ENCODE results near the gene LRRK1. TPM values are rescaled to one million over a fixed set of nuclear protein-coding genes. Genes with fewer than 3 reads are reported as not detected.

Gene LRRK1
- total RNA-seq, 1 donor from 2014 or later: 2.3 TPM

DNA sequence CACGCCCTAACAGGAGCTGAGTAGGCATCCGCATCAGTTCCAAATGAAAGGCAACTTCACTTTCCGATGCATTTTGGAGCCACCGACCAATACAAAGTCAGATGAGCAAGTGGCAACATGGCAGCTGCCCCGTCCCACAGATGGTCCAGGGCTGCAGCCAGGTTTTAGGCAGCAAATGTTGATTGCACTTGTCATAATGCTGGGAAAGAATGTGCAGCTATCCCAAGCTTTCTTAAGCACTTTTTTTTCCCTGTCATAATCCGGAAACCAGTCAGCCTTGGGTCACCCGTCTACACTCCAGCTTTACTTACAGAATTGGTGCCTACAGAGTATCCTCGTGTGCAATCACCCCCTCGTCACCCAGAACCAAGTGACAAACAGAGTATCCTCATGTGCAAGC lies 185.0 kb downstream of the LRRK1 start:
- DNase-seq (ENCODE audit: low spot score) (no peak), ATAC-seq (no peak)

DNA sequence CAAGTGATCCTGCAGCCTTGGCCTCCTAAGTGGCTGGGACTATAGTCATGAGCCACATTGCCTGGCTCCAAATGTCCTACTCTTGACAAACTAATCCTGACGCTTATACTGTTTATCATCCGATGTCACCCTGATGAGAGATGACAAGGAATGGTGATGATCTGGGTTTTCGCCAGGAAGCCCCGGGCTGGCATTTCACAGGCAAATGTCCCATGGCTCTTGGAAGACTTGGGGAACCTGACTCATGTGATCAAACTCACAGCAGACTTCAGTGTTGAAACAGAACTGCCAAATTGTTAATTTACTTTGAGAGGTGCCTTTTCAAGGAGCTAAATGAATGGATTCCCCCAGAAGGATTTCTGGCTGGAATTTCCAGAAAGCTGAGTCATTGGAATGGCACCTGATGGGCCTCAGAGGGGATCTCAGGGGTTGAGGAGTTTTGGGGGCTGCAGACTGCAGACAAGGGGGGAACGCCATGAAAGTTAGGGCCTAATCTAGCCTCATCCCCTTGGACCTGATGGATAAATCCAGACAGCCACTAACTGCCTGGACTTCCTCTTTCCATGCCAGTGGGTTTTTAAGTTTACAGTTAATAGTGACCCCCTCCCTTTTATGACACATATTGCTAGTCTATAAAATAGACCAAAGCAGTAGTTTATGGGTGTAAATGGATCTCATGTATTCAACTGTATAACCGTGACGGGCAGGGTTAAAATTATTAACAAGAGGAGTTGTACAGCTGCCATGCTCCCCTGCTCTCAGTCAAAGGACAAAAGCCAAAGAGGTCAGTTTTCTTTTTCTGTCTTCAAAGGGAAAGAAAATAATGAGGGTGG lies 186.1 kb downstream of the LRRK1 start:
- ATAC-seq (no peak), DNase-seq (ENCODE audit: low spot score) (no peak)

DNA sequence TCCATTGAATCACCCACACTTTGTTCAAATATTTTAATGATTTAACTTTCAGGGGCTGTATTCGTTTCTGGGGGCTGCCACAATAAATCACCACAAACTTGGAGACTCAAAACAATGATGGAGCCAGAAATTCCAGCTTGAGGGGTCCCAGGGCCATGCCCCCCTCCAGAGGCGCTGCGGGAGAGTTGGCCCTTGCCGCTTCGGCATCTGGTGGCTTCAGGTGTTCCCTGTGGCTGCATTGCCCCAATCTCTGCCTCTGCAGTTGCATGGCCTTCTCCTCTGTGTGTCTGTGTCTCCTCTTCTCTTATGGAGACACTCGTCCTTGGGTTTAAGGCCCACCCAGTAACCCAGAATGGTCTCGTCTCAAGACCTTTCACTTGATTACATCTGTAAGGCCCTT lies 187.9 kb downstream of the LRRK1 start:
- ATAC-seq (no peak), DNase-seq (ENCODE audit: low spot score) (no peak)

DNA sequence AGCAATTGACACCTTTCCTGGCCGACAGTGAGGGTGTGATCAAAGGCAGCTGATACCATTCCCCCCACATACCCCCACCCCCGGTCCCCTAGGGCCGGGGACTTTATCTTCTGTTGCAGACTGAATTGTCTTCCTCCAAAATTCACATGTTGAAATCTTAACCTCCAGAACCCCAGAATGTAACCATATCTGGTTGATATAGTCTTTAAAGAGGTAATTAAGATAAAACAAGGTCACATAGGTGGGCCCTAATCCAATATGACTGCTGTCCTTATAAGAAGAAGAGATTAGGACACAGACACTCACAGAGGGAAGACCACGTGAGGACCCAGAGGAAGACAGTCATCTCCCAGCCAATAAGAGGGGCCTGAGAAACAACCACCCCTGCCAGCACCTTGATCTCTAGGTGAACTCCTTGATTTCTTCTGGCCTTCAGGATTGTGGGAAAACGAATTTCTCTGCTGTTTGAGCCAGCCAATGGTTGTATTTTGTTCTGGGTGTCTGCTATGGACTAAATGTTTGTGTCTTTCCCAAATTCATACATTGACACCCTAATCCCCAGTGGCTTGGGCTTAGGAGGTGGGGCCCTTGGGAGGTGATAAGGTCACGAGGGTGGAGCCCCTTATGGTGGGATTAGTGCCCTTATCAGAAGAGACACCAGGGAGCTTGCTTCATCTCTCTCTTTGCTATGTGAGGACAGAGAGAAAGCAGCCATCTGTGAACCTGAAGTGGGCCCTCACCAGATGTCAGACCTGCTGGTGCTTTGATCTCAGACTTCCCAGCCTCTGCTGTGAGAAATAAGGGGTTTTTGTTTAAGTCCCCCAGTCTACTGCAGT lies 188.7 kb downstream of the LRRK1 start:
- DNase-seq (ENCODE audit: low spot score) (no peak), ATAC-seq (no peak)

DNA sequence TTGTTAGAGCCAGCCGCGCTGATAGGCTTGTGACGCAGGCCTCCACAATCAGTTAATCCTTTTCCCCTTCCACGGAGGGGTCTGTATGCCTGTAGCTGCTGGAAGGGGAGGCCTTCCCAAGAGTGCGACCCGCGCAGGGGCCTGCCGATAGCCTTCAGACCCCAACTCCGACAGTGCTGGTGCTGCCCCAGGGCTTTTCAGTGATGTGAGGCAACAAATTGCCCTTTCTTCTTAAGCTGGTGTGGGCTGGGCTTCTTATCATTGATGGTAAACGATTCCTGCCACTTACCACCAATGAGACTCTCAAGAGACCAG lies 189.3 kb downstream of the LRRK1 start:
- ATAC-seq: no peak
- DNase-seq (ENCODE audit: low spot score): no peak

DNA sequence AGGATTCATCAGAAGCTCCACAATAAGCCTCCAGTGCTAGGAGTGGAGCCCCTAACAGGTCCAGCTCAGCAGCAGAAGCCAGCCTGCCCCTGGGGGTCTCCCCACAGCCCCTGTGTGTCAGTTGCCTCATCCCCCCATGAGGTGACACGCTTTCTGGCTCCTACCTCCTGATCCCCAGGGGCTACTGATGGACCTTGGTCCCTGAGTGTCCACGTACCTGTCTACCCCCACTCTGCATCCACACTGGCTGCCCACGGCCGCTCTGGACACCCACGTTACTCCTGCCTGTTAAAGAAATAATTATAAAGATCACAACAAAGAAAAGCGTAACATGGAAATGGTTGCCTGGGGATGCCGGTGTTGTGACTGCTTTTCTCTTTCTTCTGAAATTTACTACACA lies 189.6 kb downstream of the LRRK1 start:
- no peak for ATAC-seq

DNA sequence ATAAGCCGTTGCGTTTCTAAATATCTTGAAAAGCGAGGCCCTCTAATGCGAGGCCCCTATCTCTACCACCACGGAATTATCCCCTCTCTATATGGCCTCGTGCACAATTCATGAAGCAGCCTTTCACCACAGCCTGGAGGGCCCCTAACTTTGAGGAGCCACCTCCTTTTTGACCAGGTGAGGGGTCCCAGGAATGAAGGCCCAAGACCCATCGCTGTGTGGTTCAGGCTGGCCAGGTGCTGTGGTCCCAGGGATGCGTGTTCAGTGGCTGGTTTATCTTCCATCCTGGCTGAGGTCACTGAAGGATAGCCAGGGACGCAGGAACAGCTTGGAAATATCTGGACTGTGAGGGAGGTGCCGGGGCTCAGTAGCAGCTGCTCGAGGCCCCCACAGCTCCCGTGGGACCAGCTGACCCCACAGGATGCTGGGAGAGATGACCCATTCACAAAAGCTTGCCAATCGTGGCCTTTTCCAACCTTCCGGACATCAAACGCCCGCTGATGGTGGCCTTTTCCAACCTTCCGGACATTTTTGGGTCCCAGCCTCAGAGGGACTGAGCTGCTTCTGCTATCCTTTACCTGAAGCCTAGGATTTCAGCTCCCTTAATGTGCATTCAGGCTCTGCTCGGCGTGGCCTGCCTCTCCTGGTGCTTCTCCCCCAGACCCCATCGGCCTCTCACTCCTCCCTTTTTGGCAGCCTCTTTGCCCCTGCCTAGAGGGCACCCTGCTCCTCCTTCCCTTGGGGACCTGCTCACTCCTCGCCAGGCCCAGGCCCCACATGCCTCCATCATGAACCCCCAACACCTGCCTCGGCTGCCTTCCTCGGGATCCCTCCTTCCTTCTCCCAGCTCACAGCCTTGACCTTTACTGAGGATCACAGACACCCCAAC lies 191.8 kb downstream of the LRRK1 start:
- no peak for ATAC-seq
- DNase-seq (ENCODE audit: low spot score): no peak

More for the DNA sequence above, 189.6 kb downstream of the LRRK1 start:
- DNase-seq (ENCODE audit: low spot score): no peak

DNA sequence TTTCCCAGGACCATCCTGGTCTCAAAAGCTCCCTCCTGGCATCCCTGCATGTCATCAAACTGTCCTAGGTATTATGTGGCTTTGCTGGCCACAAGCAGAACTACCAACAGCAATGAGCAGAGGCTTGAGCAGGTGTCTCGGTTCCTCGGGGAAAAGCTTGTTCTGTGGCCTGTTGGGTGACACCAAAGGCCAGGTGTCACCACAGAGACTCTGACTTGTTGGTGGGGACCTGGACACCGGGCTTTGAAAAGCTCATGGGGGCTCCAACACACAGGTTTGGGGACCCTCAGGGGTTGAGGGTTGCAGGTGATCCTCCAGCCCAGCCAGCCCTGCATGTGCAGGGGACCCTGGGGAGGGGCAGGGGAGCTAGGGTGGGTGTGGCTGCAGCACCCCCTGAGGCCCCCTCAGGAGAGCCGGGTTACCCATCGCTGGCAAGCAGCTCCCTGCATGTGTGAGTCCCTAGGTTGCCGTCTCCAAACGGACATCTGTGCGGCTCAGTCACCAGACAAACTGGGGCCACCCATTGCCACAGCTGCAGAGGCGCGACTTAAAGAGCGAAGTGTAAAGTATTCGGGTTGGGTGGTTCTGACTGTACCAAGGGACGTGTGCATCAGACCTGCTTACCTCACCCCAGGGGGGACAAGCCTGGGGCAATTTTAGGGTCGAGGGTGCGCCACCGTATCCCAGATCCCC lies 192.6 kb downstream of the LRRK1 start:
- ATAC-seq (no peak), DNase-seq (ENCODE audit: low spot score) (no peak)

DNA sequence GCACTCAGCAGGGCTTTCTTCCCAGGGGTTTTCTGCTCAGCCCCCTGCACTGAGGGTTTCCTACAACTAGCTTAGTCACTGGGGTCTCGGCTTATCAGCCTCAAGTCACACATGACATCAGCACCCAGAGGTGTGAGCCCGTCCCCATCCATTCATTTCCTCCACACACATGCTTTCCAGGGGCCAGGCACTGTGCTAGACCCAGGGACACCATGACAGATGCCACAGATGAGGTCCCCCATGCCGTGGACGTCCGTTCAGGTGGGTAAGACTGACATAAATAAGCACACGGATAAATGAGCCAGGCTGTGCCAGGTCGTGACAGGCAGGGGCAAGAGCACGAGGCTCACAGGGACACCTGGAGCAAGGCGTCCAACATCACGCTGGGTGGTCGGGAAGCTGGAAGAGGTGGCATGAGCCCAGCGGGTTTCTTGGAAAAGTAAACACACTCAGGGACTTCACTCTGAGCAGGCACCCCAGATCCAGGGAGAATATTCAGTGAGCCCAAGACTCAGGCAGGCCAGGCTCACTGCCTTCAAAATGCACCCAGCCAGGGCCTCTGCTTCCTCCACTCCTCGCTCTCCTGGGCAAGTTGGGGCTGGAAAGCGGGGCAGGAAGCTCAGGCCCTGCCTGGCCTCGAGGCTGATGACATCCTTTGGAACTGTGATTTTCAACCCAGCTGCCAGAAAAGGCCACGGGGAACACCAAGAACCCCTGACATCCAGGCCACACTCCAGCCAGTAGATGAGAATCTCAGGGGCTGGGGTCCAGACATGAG lies 193.4 kb downstream of the LRRK1 start:
- DNase-seq (ENCODE audit: low spot score) (no peak), ATAC-seq (no peak)

DNA sequence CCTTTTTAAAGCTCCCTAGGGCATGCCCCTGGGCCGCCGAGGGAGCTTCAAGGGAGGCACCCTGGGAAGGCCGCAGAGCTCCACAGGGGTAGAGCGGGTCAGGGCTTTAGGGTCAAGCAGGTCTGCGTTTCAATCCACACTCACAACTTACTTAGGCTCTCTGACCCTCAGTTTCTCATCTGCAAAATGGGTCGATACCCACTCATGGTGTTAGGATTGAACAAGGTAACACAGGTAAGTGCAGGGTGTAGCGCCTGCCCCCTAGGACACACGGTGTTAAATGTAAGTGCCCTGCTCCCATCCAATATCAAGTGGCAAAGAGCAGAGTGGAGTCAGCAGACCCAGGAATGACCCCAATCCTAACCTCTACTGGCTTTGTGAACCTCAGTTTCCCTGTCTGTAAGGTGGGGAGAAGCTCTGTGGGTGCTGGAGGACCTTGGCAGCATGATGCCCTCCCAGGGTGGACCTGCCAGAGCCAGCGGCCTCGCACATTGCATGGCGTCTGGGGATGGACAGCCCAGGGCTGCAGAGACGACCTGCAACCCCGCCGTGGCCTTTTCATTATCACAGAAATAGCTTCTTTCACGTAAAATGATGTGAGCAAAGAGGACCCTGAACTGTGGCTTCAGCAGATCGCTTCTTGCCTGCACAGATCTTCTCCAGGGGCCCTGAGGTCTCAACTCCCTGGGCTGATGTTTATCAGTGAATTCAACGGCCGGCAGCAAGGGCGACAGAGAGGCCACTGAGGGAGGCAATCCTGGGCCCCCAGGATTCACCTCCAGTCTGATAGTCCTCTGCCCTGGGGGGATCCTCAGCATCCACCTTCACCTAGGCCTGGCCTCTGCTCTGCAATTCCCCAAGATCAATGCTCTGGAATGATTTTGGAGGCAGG lies 194.2 kb downstream of the LRRK1 start:
- no peak for ATAC-seq
- DNase-seq (ENCODE audit: low spot score): no peak

DNA sequence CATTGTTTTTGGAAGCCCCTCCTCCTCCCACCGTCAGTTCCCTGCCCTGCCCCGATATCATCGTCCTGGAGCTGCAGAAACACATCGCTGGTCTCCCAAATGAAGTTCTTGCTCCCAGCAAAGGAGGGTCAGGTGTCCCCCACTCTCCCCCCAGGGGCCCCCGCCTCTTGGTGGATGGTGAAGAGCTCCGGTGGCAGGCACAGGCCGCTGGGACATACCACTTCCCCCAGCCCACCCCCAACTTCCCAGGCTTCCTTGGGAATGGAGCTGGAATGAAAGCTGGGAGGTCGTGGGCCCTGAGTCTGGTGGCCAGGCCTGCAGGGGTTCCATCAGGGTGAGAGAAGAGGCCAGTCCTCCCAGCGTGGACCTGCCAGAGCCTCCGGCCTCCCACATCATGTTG lies 195.0 kb downstream of the LRRK1 start:
- ATAC-seq (no peak), DNase-seq (ENCODE audit: low spot score) (no peak)

DNA sequence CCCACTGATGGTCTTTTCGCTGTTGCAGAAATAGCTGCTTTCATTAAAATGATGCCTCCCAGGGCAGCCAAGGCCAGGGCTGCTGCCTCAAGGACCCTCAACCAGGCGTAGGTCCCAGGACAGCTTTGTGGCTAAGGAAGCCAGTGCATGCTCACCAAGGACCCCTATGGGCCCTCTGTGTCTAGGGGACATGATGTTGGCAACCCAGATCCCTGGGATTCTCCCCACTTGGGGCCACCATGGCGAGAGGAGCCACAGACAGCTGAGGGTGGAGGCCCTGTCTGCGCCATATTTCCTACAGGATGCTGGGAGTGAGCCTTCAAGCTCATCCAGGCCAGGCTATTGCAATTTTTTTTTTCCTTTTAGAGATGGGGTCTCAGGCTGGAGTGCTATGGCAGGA lies 195.5 kb downstream of the LRRK1 start:
- ATAC-seq: no peak
- no peak for DNase-seq (ENCODE audit: low spot score)

DNA sequence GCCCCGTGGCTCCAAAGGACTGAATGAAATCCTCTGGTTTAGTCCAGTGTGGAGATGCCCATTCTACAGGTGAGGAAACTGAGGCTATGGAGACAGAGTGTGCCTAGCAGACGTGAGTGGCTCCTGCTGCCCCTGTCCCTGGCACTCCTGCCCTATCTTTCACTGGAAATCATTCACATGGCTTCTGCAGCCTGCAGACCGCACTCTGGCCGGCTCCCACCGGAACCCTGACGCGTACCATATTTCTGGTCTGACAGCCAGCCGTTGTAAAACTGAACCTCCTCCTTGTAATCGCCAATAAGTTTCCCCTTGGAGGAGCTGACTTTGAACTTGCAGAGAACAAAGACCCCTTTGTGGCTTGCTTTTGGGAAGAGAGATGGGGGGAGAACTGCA lies 196.2 kb downstream of the LRRK1 start:
- ATAC-seq: no peak

DNA sequence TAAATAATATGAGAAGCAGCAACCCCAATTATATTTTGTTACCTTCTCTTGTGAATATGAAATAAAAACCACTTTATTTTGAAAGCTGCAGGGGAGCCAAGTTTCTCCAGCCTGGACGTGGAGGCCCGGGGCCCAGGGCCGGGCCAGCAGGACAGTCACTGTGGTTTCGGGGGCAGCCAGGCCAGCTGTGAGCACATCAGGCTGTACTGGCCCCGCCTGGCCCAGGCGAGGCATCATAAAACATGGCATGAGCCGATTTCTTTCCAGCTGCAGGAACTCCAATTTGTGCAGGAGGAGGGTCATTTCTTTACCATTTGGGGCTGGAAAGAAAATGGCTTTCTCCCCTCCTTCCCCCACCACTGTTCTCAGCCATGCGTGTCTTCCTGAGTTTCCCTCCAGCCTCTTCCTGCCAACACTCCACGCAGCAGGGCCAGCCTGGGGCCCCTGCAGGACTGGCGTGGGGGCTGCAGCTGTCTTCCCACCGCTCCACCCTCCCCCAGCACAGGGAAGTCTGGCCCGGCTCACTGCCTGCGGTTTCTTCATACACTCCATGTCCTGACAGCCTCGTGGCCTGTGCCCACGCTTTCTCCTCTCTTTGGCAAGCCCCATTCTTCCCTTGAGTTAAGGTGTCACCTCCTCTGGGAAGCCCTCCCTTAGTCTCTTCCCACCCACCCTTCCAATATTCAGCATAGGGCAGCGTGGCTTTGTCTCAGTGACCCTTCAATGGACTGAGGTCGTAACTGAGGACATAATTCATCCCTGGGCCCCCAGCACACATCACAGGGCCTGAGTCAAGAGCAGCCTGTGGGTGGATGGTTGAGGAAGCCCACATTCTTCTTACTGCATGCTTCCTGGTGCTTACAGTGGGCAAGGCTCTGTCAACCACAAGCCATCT lies 196.9 kb downstream of the LRRK1 start:
- DNase-seq (ENCODE audit: low spot score) (no peak), ATAC-seq (no peak)

More for the DNA sequence above, 196.2 kb downstream of the LRRK1 start:
- no peak for DNase-seq (ENCODE audit: low spot score)

DNA sequence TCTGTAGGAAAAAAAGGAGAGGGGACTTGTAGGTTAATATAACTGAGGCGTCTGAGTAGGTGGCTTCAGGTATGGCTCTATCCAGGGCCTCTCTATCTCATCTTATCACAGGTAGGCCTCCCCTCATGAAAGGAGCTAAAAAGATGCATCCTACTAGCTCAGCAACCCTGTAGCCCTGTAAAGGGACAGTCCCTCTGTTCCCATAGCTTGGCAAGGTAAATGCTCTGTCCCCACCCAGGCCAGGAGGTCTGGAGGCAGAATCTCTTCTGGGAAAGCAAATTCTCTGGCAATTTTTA lies 197.5 kb downstream of the LRRK1 start:
- no peak for ATAC-seq
- no peak for DNase-seq (ENCODE audit: low spot score)

DNA sequence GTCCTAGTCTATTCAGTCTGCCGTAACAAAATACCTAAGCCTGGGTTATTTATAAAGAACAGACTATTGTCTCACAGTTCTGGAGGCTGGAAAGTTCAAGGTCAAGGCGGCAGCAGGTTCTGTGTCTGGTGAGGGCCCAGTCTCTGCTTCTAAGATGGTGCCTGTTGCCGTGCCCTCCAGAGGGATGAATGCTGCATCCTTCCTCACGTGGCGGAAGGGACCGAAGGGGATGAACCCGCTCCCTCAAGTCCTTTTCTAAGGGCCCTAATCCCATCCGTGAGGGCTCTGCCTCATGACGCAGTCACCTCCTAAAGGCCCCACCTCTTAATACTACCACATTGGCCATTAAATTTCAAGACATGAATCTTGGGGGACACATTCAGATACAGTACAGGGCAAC lies 199.0 kb downstream of the LRRK1 start:
- ATAC-seq: no peak
- no peak for DNase-seq (ENCODE audit: low spot score)

DNA sequence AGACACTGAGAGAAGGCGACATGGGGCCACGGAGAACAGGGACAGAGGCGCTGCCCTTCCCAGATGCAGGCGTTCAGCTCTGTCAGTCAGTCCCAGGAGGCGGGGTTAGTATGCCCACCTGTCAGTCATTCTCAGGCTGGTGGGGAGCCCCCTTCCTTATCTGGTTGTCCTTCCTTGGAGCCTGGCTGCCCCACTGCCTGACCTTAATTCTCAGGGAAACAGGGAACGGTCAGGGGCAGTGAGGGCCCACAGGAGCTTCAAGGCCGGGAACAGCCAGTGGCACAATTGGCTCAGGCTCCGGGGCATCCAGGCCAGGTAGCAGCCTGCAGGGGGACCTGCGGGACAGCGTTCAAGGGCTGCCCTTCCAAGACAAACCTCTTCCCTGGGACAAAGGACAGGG lies 199.5 kb downstream of the LRRK1 start:
- DNase-seq (ENCODE audit: low spot score) (no peak), ATAC-seq (no peak)

DNA sequence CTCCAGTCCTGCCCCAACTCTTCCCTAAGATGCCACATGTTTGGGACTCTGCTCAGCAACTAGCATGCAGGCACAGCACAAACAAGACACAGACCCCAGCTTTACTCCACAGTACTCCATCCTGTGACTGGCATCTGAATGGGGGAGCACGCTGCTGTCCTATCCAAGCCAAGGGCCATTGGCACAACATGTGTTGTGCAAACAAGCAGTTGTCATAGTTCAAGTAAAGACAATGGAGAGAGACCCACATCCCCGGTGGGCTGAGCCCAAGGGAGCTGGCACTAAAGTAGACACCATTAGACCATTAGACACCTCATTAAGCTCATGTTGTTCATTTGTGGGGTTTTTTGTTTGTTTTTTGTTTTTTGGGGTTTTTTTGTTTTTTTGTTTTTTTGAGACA lies 200.0 kb downstream of the LRRK1 start:
- DNase-seq (ENCODE audit: low spot score): no peak
- no peak for ATAC-seq
